Fibroblast of lung (primary cell): ENCODE measurements around the gene GUK1. TPM values are rescaled to one million over a fixed set of nuclear protein-coding genes. Genes with fewer than 3 reads are reported as not detected.
A peak's percentile ranks its signal among the peaks of the same experiment; 100 is the strongest.

ENCODE experiments used
- DNase-seq, 2 donors: peaks; one replicate each; pipeline versions ENCODE4 v3.0.0 to v3.0.0-alpha.2; 2010; ENCODE audit warnings: low read depth in 2 of 2
- H2AFZ ChIP-seq: 2 replicates; pipeline ENCODE4 v1.5.1; 2012; ENCODE audit warnings: low read length, control low read depth, inconsistent platforms
- H3K27ac ChIP-seq: 2 replicates; pipeline ENCODE4 v1.5.1; 2011; ENCODE audit warnings: low read length, control low read depth; ENCODE audit not compliant: insufficient read depth
- H3K27me3 ChIP-seq: 2 replicates; pipeline ENCODE4 v1.5.1; 2011; ENCODE audit warnings: mild to moderate bottlenecking, low read length; ENCODE audit not compliant: control insufficient read depth, insufficient read depth
- H3K36me3 ChIP-seq: 2 replicates; pipeline ENCODE4 v1.5.1; 2011; ENCODE audit warnings: low read length; ENCODE audit not compliant: control insufficient read depth, insufficient read depth
- H3K4me1 ChIP-seq: 2 replicates; pipeline ENCODE4 v1.5.1; 2011; ENCODE audit warnings: low read length; ENCODE audit not compliant: control insufficient read depth, insufficient read depth; ENCODE audit errors: extremely low read depth
- H3K4me2 ChIP-seq: 2 replicates; pipeline ENCODE4 v1.5.1; 2011; ENCODE audit warnings: low read length, control low read depth; ENCODE audit not compliant: insufficient read depth; ENCODE audit errors: extremely low read depth
- H3K4me3 ChIP-seq, 4 experiments: fragments of 200-600 bp in 1 of 4; sonication (generic) in 1 of 4; replicated peaks in 1 of 4; 2 replicates each; pipeline ENCODE4 v1.5.1; 2011 to 2016; ENCODE audit warnings: low read length in 4 of 4, low read depth in 3 of 4, mild to moderate bottlenecking in 3 of 4, control low read depth in 2 of 4, inconsistent platforms in 1 of 4, mixed read lengths in 1 of 4; ENCODE audit not compliant: insufficient read depth in 1 of 4; ENCODE audit errors: control extremely low read depth in 1 of 4
- H3K79me2 ChIP-seq: 2 replicates; pipeline ENCODE4 v1.5.1; 2012; ENCODE audit warnings: mild to moderate bottlenecking, low read length, inconsistent platforms; ENCODE audit not compliant: control insufficient read depth, insufficient read depth
- H3K9ac ChIP-seq: 2 replicates; pipeline ENCODE4 v1.5.1; 2011; ENCODE audit warnings: mild to moderate bottlenecking, low read length, control low read depth; ENCODE audit not compliant: insufficient read depth
- H3K9me3 ChIP-seq: 2 replicates; pipeline ENCODE4 v1.5.1; 2012; ENCODE audit warnings: low read depth, low read length; ENCODE audit not compliant: control insufficient read depth, insufficient read depth
- H4K20me1 ChIP-seq: 2 replicates; pipeline ENCODE4 v1.5.1; 2011; ENCODE audit warnings: low read length; ENCODE audit not compliant: control insufficient read depth, insufficient read depth; ENCODE audit errors: extremely low read depth
- EZH2 ChIP-seq: IDR thresholded peaks from 2 replicates; pipeline ENCODE4 v1.5.1; 2012; ENCODE audit warnings: low read length, control low read depth, mild to moderate bottlenecking; ENCODE audit errors: missing control alignments
- polyA plus RNA-seq, 2 donors: library from polyadenylated mRNA; depleted of rRNA in 1 of 2; stranded (reverse) in 1 of 2; unstranded in 1 of 2; fragments of >200 nt; gene quantifications; 2 replicates each; pipeline ENCODE4 v1.2.1, GENCODE V29; 2011 to 2012; ENCODE audit warnings: missing spikeins in 1 of 2
- total RNA-seq: library from RNA; depleted of rRNA; stranded (reverse); fragments of >200 nt; gene quantifications from 2 replicates; pipeline ENCODE4 v1.2.1, GENCODE V29; 2014
- TF ChIP-seq, protein P1 (sequence below), 2 donors: IDR thresholded peaks in 1 of 2; conservative IDR thresholded peaks in 1 of 2; 1 replicate in 1 of 2; 2 replicates in 1 of 2; pipeline ENCODE4 v1.5.1; 2011 to 2012; ENCODE audit warnings: low read length in 2 of 2, control low read depth in 1 of 2, inconsistent platforms in 1 of 2, low read depth in 1 of 2, mild to moderate bottlenecking in 1 of 2

The GUK1 gene
- total and polyA plus RNA-seq, 2 donors (not counting 1 experiment from before 2014, with no cell fraction given) = 217 to 479 TPM

DNA sequence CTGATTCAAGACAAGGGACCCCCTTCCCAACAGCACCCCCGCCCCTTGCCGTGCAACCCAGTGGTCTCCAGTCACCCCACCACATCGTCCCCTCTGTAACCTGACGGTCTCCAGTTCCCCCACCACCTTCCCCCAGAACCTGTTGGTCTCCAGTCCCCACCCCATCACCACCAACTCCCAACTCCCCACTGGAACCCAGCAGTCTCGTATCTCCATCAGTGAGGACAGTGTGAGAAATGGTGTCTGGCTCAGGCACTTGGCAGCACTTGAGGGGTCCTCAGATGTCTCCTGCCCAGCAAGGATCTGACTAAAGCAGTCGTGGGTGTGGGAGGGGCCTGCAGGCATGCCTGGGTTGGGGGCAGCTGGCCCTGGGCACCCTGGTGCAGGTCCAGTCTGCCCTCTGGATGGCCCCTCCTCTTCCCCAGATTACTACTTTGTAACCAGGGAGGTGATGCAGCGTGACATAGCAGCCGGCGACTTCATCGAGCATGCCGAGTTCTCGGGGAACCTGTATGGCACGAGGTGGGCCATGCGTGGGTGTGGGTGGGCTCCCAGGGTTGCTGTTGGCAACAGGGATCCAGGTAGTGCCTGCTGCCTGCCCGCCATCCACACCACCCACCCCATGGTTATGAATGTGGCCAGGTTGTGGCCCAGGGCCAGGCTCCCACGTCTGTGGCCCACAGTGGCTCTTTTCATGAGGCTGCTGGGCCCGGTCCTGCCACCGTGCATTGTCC is 6.5 kb downstream of the GUK1 start:
- H2AFZ ChIP-seq = no peak overlapping the region
- peaks cover 41% of the 10 kb centered on the region for H3K4me1 ChIP-seq
- no peaks in the 10 kb centered on the region for H4K20me1 ChIP-seq
- no peak overlapping the region for H3K9ac ChIP-seq
- no peak overlapping the region for H3K27ac ChIP-seq
- TF ChIP-seq, protein P1, sequence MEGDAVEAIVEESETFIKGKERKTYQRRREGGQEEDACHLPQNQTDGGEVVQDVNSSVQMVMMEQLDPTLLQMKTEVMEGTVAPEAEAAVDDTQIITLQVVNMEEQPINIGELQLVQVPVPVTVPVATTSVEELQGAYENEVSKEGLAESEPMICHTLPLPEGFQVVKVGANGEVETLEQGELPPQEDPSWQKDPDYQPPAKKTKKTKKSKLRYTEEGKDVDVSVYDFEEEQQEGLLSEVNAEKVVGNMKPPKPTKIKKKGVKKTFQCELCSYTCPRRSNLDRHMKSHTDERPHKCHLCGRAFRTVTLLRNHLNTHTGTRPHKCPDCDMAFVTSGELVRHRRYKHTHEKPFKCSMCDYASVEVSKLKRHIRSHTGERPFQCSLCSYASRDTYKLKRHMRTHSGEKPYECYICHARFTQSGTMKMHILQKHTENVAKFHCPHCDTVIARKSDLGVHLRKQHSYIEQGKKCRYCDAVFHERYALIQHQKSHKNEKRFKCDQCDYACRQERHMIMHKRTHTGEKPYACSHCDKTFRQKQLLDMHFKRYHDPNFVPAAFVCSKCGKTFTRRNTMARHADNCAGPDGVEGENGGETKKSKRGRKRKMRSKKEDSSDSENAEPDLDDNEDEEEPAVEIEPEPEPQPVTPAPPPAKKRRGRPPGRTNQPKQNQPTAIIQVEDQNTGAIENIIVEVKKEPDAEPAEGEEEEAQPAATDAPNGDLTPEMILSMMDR (conservative IDR thresholded peaks at IDR 0.05 in 1 of 2, IDR thresholded peaks at IDR 0.05 in 1 of 2; ENCODE audit: low read depth in 1 of 2, low read length in 2 of 2) = no peak
- TF ChIP-seq EZH2 = no peak
- H3K27me3 ChIP-seq = no peaks in the 10 kb centered on the region
- H3K4me3 ChIP-seq = no peak overlapping the region
- H3K36me3 ChIP-seq = peaks cover 20% of the 10 kb centered on the region
- DNase-seq = no peak
- H3K79me2 ChIP-seq = peaks cover 69% of the 10 kb centered on the region
- H3K4me2 ChIP-seq = no peak overlapping the region
- H3K9me3 ChIP-seq = no peaks in the 10 kb centered on the region

DNA sequence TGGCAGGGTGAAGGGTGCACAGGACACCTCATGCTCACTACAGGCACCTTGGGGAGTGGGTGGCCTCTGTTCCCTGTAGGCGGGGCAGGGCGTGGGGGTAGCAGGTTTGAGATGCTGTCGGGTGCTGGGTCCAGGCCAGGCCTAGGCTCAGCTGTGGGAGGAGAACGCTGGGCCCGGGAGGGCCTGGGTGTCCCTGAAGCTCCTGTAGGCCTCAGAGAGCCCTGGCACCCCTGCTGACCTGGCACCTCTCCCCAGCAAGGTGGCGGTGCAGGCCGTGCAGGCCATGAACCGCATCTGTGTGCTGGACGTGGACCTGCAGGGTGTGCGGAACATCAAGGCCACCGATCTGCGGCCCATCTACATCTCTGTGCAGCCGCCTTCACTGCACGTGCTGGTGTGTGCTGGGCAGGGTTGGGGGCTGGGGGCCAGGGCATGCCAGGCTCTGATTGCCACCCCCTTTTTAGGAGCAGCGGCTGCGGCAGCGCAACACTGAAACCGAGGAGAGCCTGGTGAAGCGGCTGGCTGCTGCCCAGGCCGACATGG is 7.1 kb downstream of the GUK1 start:
- Histone ChIP-seq H3K4me1 (peaks cover 36% of the 10 kb centered on the region), H3K4me2 (no peak overlapping the region), H3K36me3 (peaks cover 16% of the 10 kb centered on the region), H4K20me1 (no peaks in the 10 kb centered on the region), H3K27ac (no peak overlapping the region), H2AFZ (no peak overlapping the region), H3K4me3 (no peak overlapping the region), H3K9ac (no peak overlapping the region), H3K27me3 (no peaks in the 10 kb centered on the region), H3K9me3 (no peaks in the 10 kb centered on the region), H3K79me2 (peaks cover 66% of the 10 kb centered on the region)
- TF ChIP-seq, protein P1 (conservative IDR thresholded peaks at IDR 0.05 in 1 of 2, IDR thresholded peaks at IDR 0.05 in 1 of 2; ENCODE audit: low read depth in 1 of 2, low read length in 2 of 2) = no peak
- TF ChIP-seq EZH2 = no peak
- DNase-seq = no peak

DNA sequence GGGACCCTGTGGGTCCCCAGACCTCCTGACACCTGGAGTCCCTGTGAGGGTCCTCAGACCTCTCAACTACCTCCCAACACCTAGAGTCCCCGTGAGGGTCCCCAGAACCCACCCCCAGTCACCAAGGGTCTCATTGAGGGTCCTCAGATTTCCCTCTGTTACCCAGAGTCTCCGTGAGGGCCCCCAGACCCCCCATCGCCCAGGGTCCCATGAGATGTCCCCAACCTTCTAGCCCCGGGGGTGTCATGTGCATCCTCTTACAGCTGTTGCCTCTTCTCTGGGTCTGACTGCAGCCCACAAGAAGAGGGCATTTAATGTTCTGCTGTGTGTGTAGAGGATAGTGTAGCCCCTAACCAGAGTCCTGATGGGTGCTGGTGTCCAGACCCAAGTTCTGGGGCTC is 7.7 kb downstream of the GUK1 start:
- Histone ChIP-seq H3K27ac (peak overlapping the region; percentile 65), H3K36me3 (peaks cover 16% of the 10 kb centered on the region), H3K4me1 (peaks cover 34% of the 10 kb centered on the region), H3K4me2 (no peak overlapping the region), H3K79me2 (peaks cover 61% of the 10 kb centered on the region), H3K9ac (no peak overlapping the region), H3K27me3 (no peaks in the 10 kb centered on the region), H3K9me3 (no peaks in the 10 kb centered on the region), H4K20me1 (no peaks in the 10 kb centered on the region), H2AFZ (no peak overlapping the region), H3K4me3 (no peak overlapping the region)
- TF ChIP-seq, protein P1 (conservative IDR thresholded peaks at IDR 0.05 in 1 of 2, IDR thresholded peaks at IDR 0.05 in 1 of 2; ENCODE audit: low read depth in 1 of 2, low read length in 2 of 2) = no peak
- TF ChIP-seq EZH2 = no peak
- DNase-seq = no peak
